Measurements from ENCODE around the gene PPP2R2D. TPM values are rescaled to one million over a fixed set of nuclear protein-coding genes. Genes with fewer than 3 reads are reported as not detected.

PPP2R2D gene
- polyA plus RNA-seq, 1 of the 3 experiments (the other 2 are of a cell fraction) = 25.1 TPM

DNA sequence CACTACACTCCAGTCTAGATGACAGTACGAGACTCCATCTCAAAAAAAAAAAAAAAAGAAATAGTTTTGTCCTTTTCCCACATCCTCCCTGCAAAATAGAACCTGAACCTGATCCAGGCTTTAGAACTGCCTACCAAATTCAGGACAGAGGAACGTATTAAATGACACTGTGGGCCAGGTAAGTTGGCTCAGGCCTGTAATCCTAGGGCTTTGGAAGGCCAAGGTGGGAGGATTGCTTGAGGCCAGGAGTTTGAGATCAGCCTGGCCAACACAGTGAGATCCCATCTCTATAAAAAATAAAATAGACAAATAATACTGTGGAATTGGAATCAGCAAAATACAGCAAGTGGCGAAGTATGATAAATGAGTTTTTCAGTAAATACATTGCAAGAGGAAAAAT, 90.9 kb downstream of the PPP2R2D start:
- Histone ChIP-seq H3K9me2 (no peaks in the 10 kb centered on the region), H3K4me2 (no peak overlapping the region), H3K9ac (no peak overlapping the region), H3K27me3 (ENCODE audit: insufficient read depth) (no peaks in the 10 kb centered on the region; the same call in 1 of the 2 replicates), H3K79me2 (ENCODE audit: insufficient read depth) (no peaks in the 10 kb centered on the region), H3K9me3 (no peaks in the 10 kb centered on the region), H3K27ac (ENCODE audit: low read depth in 2 of 2, low read length in 1 of 2) (no peak overlapping the region), H2AFZ (ENCODE audit: low read depth) (no peak overlapping the region), H4K20me1 (ENCODE audit: insufficient read depth) (no peaks in the 10 kb centered on the region), H3K4me3 (ENCODE audit: low read depth in 2 of 2, low read length in 1 of 2) (no peak overlapping the region), H3K4me1 (ENCODE audit: control insufficient read depth in 1 of 2, insufficient read depth in 2 of 2, low read depth in 1 of 2, low read length in 1 of 2) (no peaks in the 10 kb centered on the region), H3K36me3 (replicated peaks in 1 of 2; ENCODE audit: control insufficient read depth in 1 of 2, insufficient read depth in 2 of 2, low read length in 1 of 2) (no peaks in the 10 kb centered on the region), H3F3A (replicated peaks; ENCODE audit: insufficient read depth) (no peaks in the 10 kb centered on the region)
- ChIA-PET POLR2A (no interaction called here), CTCF (no interaction called here)
- no peak for DNase-seq
- TF ChIP-seq, protein P1, sequence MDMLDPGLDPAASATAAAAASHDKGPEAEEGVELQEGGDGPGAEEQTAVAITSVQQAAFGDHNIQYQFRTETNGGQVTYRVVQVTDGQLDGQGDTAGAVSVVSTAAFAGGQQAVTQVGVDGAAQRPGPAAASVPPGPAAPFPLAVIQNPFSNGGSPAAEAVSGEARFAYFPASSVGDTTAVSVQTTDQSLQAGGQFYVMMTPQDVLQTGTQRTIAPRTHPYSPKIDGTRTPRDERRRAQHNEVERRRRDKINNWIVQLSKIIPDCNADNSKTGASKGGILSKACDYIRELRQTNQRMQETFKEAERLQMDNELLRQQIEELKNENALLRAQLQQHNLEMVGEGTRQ (IDR thresholded peaks at IDR 0.05; ENCODE audit: borderline replicate concordance, low read depth, low read length) = no peak
- TF ChIP-seq FOSL2 (IDR thresholded peaks at IDR 0.05; ENCODE audit: borderline replicate concordance, low read depth) = no peak
- TF ChIP-seq IRF3 (IDR thresholded peaks at IDR 0.05; ENCODE audit: low read depth, low read length) = no peak
- no peak for TF ChIP-seq YY1 (IDR thresholded peaks at IDR 0.05; ENCODE audit: low read depth)
- TF ChIP-seq, protein P2, sequence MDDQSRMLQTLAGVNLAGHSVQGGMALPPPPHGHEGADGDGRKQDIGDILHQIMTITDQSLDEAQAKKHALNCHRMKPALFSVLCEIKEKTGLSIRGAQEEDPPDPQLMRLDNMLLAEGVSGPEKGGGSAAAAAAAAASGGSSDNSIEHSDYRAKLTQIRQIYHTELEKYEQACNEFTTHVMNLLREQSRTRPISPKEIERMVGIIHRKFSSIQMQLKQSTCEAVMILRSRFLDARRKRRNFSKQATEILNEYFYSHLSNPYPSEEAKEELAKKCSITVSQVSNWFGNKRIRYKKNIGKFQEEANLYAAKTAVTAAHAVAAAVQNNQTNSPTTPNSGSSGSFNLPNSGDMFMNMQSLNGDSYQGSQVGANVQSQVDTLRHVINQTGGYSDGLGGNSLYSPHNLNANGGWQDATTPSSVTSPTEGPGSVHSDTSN (IDR thresholded peaks at IDR 0.05) = no peak
- no peak for TF ChIP-seq NRF1 (IDR thresholded peaks at IDR 0.05; ENCODE audit: low read depth, low read length)
- no peak for TF ChIP-seq SMC3 (IDR thresholded peaks at IDR 0.05; ENCODE audit: low read depth, low read length)
- TF ChIP-seq RXRA (IDR thresholded peaks at IDR 0.05; ENCODE audit: borderline replicate concordance, low read depth) = no peak
- TF ChIP-seq, protein P3, sequence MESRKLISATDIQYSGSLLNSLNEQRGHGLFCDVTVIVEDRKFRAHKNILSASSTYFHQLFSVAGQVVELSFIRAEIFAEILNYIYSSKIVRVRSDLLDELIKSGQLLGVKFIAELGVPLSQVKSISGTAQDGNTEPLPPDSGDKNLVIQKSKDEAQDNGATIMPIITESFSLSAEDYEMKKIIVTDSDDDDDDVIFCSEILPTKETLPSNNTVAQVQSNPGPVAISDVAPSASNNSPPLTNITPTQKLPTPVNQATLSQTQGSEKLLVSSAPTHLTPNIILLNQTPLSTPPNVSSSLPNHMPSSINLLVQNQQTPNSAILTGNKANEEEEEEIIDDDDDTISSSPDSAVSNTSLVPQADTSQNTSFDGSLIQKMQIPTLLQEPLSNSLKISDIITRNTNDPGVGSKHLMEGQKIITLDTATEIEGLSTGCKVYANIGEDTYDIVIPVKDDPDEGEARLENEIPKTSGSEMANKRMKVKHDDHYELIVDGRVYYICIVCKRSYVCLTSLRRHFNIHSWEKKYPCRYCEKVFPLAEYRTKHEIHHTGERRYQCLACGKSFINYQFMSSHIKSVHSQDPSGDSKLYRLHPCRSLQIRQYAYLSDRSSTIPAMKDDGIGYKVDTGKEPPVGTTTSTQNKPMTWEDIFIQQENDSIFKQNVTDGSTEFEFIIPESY (IDR thresholded peaks at IDR 0.05; ENCODE audit: borderline replicate concordance, low read depth) = no peak
- TF ChIP-seq POLR2AphosphoS5 (IDR thresholded peaks at IDR 0.05; ENCODE audit: low read depth, low read length) = no peak
- TF ChIP-seq RCOR1 (IDR thresholded peaks at IDR 0.05; ENCODE audit: low read length) = no peak
- TF ChIP-seq TCF12 (IDR thresholded peaks at IDR 0.05) = no peak
- no peak for TF ChIP-seq EZH2phosphoT487 (IDR thresholded peaks at IDR 0.05; ENCODE audit: borderline replicate concordance, low read depth)
- no peak for TF ChIP-seq TAF1 (IDR thresholded peaks at IDR 0.05; ENCODE audit: borderline replicate concordance, low read depth, low read length)
- TF ChIP-seq JUND (IDR thresholded peaks at IDR 0.05) = no peak
- no peak for TF ChIP-seq EP300 (IDR thresholded peaks at IDR 0.05; ENCODE audit: borderline replicate concordance in 1 of 2, low read depth in 1 of 2, low read length in 1 of 2)
- 58% methylated on average over 3 of the region's 3 CpGs for WGBS (ENCODE audit: low lambda C conversion rate)

Measured in SK-N-SH (cell line).